HepG2 (cell line): ENCODE results near the gene PLPPR2. TPM values are rescaled to one million over a fixed set of nuclear protein-coding genes. Genes with fewer than 3 reads are reported as not detected.
A peak's percentile ranks its signal among the peaks of the same experiment; 100 is the strongest.

Experiments
- AGO1 ChIP-seq: fragments of 200-400 bp; formaldehyde crosslinking; IDR thresholded peaks from 2 replicates; pipeline ENCODE4 v1.6.1; 2017; ENCODE audit warnings: mild to moderate bottlenecking, low read depth, low read length, moderate library complexity; ENCODE audit not compliant: poor library complexity, severe bottlenecking
- ATF6 ChIP-seq: sonication (generic); formaldehyde crosslinking; conservative IDR thresholded peaks from 2 replicates; pipeline ENCODE4 v1.4.0; 2020; ENCODE audit warnings: missing genetic modification reagents
- CC2D1A ChIP-seq: sonication (generic); formaldehyde crosslinking; IDR thresholded peaks from 2 replicates; pipeline ENCODE4 v1.8.1; 2023; ENCODE audit warnings: mild to moderate bottlenecking, missing genetic modification reagents
- ETV6 ChIP-seq: sonication (generic); formaldehyde crosslinking; conservative IDR thresholded peaks from 2 replicates; pipeline ENCODE4 v1.4.0; 2020; ENCODE audit warnings: missing genetic modification reagents
- HNF4A ChIP-seq: sonication (generic); formaldehyde crosslinking; IDR thresholded peaks from 2 replicates; pipeline ENCODE4 v1.4.0; 2020; ENCODE audit warnings: missing genetic modification reagents
- KDM5B ChIP-seq: sonication (generic); formaldehyde crosslinking; IDR thresholded peaks from 2 replicates; pipeline ENCODE4 v1.4.0; 2020; ENCODE audit warnings: missing genetic modification reagents, mild to moderate bottlenecking, borderline replicate concordance
- KLF13 ChIP-seq: sonication (generic); formaldehyde crosslinking; IDR thresholded peaks from 2 replicates; pipeline ENCODE4 v1.4.0; 2020; ENCODE audit warnings: mild to moderate bottlenecking, missing genetic modification reagents
- SMAD3 ChIP-seq: sonication (generic); formaldehyde crosslinking; IDR thresholded peaks from 2 replicates; pipeline ENCODE4 v1.4.0; 2020; ENCODE audit warnings: missing genetic modification reagents
- SNAI1 ChIP-seq: sonication (generic); formaldehyde crosslinking; IDR thresholded peaks from 2 replicates; pipeline ENCODE4 v1.5.0; 2020; ENCODE audit warnings: mild to moderate bottlenecking, missing genetic modification reagents, borderline replicate concordance
- SSRP1 ChIP-seq: IDR thresholded peaks from 2 replicates; pipeline ENCODE4 v1.6.1; 2016; ENCODE audit warnings: control low read depth
- TAF15 ChIP-seq: fragments of 200-400 bp; formaldehyde crosslinking; IDR thresholded peaks from one replicate; pipeline ENCODE4 v1.6.1; 2018; ENCODE audit warnings: mild to moderate bottlenecking, low read depth, low read length; ENCODE audit not compliant: poor library complexity, severe bottlenecking
- ZFAT ChIP-seq: sonication (generic); formaldehyde crosslinking; conservative IDR thresholded peaks from 2 replicates; pipeline ENCODE4 v1.8.1; 2023; ENCODE audit warnings: missing genetic modification reagents, inconsistent platforms
- ZNF343 ChIP-seq: sonication (generic); formaldehyde crosslinking; IDR thresholded peaks from 2 replicates; pipeline ENCODE4 v1.4.0; 2020; ENCODE audit warnings: mild to moderate bottlenecking, missing genetic modification reagents
- ZNF496 ChIP-seq: sonication (generic); formaldehyde crosslinking; IDR thresholded peaks from 2 replicates; pipeline ENCODE4 v1.8.1; 2023; ENCODE audit warnings: mild to moderate bottlenecking, moderate library complexity, missing genetic modification reagents; ENCODE audit not compliant: insufficient replicate concordance
- ZNF878 ChIP-seq: sonication (generic); formaldehyde crosslinking; IDR thresholded peaks from 2 replicates; pipeline ENCODE4 v1.8.1; 2023; ENCODE audit warnings: mild to moderate bottlenecking, missing genetic modification reagents, moderate library complexity
- polyA plus RNA-seq, 8 experiments: library from polyadenylated mRNA; depleted of rRNA in 3 of 8; stranded (reverse) in 7 of 8; unstranded in 1 of 8; fragments of >200 nt; fragmentation: Illumina TruSeq in 4 of 8; extraction: Trizol in 4 of 8; gene quantifications; 2 replicates each; pipeline versions ENCODE4 v1.2.1 to v1.2.3, GENCODE V29; 2011 to 2016; ENCODE audit warnings: low read depth in 4 of 8, missing spikeins in 1 of 8, mixed read lengths in 1 of 8; ENCODE audit not compliant: insufficient read depth in 1 of 8
- total RNA-seq, 5 experiments: library from RNA; depleted of rRNA; stranded (reverse); fragments of >200 nt; fragmentation: Illumina TruSeq; extraction: Trizol; gene quantifications; 2 replicates each; pipeline ENCODE4 v1.2.3, GENCODE V29; 2016; ENCODE audit warnings: low read depth in 1 of 5
- TF ChIP-seq, protein P1 (sequence below): sonication (generic); formaldehyde crosslinking; IDR thresholded peaks from 2 replicates; pipeline ENCODE4 v1.4.0; 2020; ENCODE audit warnings: mild to moderate bottlenecking, missing genetic modification reagents
- TF ChIP-seq, protein P2 (sequence below): sonication (generic); formaldehyde crosslinking; IDR thresholded peaks from 2 replicates; pipeline ENCODE4 v1.5.1; 2020; ENCODE audit warnings: mild to moderate bottlenecking, missing genetic modification reagents, moderate library complexity
- TF ChIP-seq, protein P3 (sequence below): sonication (generic); formaldehyde crosslinking; IDR thresholded peaks from 2 replicates; pipeline ENCODE4 v1.5.0; 2020; ENCODE audit warnings: missing genetic modification reagents
- TF ChIP-seq, protein P4 (sequence below): sonication (generic); formaldehyde crosslinking; IDR thresholded peaks from 2 replicates; pipeline ENCODE4 v1.5.0; 2020; ENCODE audit warnings: missing genetic modification reagents

PLPPR2 gene
- total and polyA plus RNA-seq, 2 of the 13 experiments (the other 11 are each of a cell fraction or from before 2014, with no cell fraction given): 1.5 to 2.1 TPM

- no peak for TF ChIP-seq ZNF496 (CRISPR knock-in tag)
- no peak for TF ChIP-seq ETV6 (CRISPR knock-in tag)
- TF ChIP-seq ZFAT: no peak
- no peak for TF ChIP-seq KLF13 (CRISPR knock-in tag)
- no peak for TF ChIP-seq SSRP1 (CRISPR knock-in tag)
- no peak for TF ChIP-seq ZNF343
- no peak for TF ChIP-seq ATF6 (CRISPR knock-in tag)
- TF ChIP-seq, protein P1, sequence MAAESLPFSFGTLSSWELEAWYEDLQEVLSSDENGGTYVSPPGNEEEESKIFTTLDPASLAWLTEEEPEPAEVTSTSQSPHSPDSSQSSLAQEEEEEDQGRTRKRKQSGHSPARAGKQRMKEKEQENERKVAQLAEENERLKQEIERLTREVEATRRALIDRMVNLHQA (CRISPR knock-in tag): no peak
- TF ChIP-seq SNAI1 (CRISPR knock-in tag): no peak
- no peak for TF ChIP-seq AGO1
- TF ChIP-seq KDM5B (CRISPR knock-in tag): no peak
- no peak for TF ChIP-seq CC2D1A (CRISPR knock-in tag)
- TF ChIP-seq, protein P2, sequence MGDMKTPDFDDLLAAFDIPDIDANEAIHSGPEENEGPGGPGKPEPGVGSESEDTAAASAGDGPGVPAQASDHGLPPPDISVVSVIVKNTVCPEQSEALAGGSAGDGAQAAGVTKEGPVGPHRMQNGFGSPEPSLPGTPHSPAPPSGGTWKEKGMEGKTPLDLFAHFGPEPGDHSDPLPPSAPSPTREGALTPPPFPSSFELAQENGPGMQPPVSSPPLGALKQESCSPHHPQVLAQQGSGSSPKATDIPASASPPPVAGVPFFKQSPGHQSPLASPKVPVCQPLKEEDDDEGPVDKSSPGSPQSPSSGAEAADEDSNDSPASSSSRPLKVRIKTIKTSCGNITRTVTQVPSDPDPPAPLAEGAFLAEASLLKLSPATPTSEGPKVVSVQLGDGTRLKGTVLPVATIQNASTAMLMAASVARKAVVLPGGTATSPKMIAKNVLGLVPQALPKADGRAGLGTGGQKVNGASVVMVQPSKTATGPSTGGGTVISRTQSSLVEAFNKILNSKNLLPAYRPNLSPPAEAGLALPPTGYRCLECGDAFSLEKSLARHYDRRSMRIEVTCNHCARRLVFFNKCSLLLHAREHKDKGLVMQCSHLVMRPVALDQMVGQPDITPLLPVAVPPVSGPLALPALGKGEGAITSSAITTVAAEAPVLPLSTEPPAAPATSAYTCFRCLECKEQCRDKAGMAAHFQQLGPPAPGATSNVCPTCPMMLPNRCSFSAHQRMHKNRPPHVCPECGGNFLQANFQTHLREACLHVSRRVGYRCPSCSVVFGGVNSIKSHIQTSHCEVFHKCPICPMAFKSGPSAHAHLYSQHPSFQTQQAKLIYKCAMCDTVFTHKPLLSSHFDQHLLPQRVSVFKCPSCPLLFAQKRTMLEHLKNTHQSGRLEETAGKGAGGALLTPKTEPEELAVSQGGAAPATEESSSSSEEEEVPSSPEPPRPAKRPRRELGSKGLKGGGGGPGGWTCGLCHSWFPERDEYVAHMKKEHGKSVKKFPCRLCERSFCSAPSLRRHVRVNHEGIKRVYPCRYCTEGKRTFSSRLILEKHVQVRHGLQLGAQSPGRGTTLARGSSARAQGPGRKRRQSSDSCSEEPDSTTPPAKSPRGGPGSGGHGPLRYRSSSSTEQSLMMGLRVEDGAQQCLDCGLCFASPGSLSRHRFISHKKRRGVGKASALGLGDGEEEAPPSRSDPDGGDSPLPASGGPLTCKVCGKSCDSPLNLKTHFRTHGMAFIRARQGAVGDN (CRISPR knock-in tag): peak; percentile 83
- TF ChIP-seq, protein P3, sequence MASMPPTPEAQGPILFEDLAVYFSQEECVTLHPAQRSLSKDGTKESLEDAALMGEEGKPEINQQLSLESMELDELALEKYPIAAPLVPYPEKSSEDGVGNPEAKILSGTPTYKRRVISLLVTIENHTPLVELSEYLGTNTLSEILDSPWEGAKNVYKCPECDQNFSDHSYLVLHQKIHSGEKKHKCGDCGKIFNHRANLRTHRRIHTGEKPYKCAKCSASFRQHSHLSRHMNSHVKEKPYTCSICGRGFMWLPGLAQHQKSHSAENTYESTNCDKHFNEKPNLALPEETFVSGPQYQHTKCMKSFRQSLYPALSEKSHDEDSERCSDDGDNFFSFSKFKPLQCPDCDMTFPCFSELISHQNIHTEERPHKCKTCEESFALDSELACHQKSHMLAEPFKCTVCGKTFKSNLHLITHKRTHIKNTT (CRISPR knock-in tag): no peak
- no peak for TF ChIP-seq ZNF878 (CRISPR knock-in tag)
- no peak for TF ChIP-seq SMAD3
- no peak for TF ChIP-seq TAF15
- TF ChIP-seq, protein P4, sequence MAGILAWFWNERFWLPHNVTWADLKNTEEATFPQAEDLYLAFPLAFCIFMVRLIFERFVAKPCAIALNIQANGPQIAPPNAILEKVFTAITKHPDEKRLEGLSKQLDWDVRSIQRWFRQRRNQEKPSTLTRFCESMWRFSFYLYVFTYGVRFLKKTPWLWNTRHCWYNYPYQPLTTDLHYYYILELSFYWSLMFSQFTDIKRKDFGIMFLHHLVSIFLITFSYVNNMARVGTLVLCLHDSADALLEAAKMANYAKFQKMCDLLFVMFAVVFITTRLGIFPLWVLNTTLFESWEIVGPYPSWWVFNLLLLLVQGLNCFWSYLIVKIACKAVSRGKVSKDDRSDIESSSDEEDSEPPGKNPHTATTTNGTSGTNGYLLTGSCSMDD: no peak
- TF ChIP-seq HNF4A (CRISPR knock-in tag): no peak
Observed at GRCh38 chr19:11382898-11383705, 27.9 kb downstream of the PLPPR2 start (continued).
